ENCODE data around the gene SLC9B2. TPM values are rescaled to one million over a fixed set of nuclear protein-coding genes. Genes with fewer than 3 reads are reported as not detected.

SLC9B2 gene
- total RNA-seq, 1 donor from 2014 or later, result 16.3 TPM

DNA sequence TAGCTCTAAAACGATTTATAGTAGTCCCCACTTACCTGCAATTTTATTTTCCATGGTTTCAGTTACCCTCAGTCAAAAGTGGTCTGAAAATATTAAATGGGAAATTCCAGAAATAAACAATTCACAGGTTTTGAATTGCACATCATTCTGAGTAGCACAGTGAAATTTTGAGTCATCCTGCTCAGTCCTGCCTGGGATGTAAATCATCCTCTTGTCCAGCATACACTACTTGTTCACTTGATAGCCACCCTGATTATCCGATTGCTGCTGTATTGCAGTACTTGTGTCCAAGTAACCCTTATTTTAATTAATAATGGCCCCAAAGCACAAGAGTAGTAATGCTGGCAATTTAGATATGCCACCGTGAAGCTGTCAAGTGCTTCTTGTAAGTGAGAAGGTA is 46.6 kb upstream of the SLC9B2 start:
- Histone ChIP-seq H3K27me3 (ENCODE audit: insufficient read depth, low read length) (no peaks in the 10 kb centered on the region), H3K4me1 (ENCODE audit: insufficient read depth, low read length) (no peaks in the 10 kb centered on the region), H4K20me1 (ENCODE audit: insufficient read depth, low read length) (no peaks in the 10 kb centered on the region), H3K79me2 (ENCODE audit: insufficient read depth, low read length) (no peaks in the 10 kb centered on the region), H3K9me3 (ENCODE audit: insufficient read depth, low read depth, low read length) (no peaks in the 10 kb centered on the region), H3K4me2 (ENCODE audit: low read length) (no peak overlapping the region), H3K27ac (ENCODE audit: low read depth, low read length) (no peak overlapping the region), H3K36me3 (ENCODE audit: insufficient read depth, low read length) (peaks cover 7% of the 10 kb centered on the region), H3K4me3 (ENCODE audit: insufficient read depth, low read depth, low read length) (no peak overlapping the region), H2AFZ (ENCODE audit: low read depth, low read length) (no peak overlapping the region), H3K9ac (ENCODE audit: low read length) (no peak overlapping the region)
- Mint-ChIP-seq H3K9me3 (ENCODE audit: unreplicated experiment) (peaks cover 2% of the 10 kb centered on the region), H3K4me1 (ENCODE audit: low read depth, unreplicated experiment) (peaks cover 13% of the 10 kb centered on the region), H3K27ac (ENCODE audit: unreplicated experiment) (no peak overlapping the region), H3K4me3 (ENCODE audit: unreplicated experiment) (no peak overlapping the region), H3K36me3 (ENCODE audit: low read depth, unreplicated experiment) (peaks cover 2% of the 10 kb centered on the region), H3K27me3 (ENCODE audit: low read depth, unreplicated experiment) (no peaks in the 10 kb centered on the region)
- DNase-seq (ENCODE audit: low read depth), result no peak
- TF ChIP-seq, protein P1, sequence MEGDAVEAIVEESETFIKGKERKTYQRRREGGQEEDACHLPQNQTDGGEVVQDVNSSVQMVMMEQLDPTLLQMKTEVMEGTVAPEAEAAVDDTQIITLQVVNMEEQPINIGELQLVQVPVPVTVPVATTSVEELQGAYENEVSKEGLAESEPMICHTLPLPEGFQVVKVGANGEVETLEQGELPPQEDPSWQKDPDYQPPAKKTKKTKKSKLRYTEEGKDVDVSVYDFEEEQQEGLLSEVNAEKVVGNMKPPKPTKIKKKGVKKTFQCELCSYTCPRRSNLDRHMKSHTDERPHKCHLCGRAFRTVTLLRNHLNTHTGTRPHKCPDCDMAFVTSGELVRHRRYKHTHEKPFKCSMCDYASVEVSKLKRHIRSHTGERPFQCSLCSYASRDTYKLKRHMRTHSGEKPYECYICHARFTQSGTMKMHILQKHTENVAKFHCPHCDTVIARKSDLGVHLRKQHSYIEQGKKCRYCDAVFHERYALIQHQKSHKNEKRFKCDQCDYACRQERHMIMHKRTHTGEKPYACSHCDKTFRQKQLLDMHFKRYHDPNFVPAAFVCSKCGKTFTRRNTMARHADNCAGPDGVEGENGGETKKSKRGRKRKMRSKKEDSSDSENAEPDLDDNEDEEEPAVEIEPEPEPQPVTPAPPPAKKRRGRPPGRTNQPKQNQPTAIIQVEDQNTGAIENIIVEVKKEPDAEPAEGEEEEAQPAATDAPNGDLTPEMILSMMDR (IDR thresholded peaks at IDR 0.05; ENCODE audit: insufficient read depth, low read depth, low read length), result no peak
- TF ChIP-seq EZH2 (IDR thresholded peaks at IDR 0.05; ENCODE audit: insufficient read depth, low read length), result no peak
- FAIRE-seq, result no peak

DNA sequence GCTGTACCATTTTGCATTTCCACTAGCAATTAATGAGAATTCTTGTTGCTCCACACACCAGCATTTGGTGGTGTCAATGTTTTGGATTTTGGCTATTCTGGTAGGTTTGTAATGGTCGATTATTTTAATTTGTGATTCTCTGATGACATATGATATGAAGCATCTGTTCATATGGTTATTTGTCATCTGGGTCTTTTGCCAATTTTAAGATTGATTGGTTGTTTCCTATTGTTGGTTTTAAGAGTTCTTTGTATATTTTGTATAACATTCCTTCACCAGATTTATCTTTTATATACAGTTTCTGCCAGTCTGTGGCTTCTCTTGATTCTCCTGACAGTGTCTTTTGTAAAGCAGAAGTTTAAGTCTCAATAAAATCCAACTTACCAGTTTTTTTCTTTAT is 41.6 kb upstream of the SLC9B2 start:
- Mint-ChIP-seq H3K9me3 (ENCODE audit: unreplicated experiment) (no peaks in the 10 kb centered on the region), H3K4me3 (ENCODE audit: unreplicated experiment) (no peak overlapping the region)
- H3K9me3 ChIP-seq (ENCODE audit: insufficient read depth, low read depth, low read length), result no peaks in the 10 kb centered on the region

DNA sequence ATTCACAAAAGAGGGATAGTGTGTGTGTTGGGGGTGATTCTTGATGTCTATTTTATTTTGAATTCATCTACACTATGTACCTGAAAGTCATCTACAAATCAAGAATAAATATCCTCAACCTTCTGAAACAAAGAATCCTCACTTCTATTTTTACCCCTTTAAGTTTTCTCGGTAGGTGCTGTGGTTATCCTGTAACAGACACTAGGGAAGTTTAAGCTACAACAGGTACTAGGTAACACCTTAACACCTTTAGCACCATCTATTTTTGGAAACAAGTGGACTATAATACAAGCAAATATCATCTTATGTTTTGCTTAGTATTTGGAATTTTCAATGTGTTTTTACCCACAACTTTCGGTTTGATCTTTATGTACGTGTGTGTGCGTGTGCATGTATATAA is 35.0 kb upstream of the SLC9B2 start:
- no peaks in the 10 kb centered on the region for H3K9me3 ChIP-seq (ENCODE audit: insufficient read depth, low read depth, low read length)
- no peak for FAIRE-seq
- H2AFZ ChIP-seq (ENCODE audit: low read depth, low read length), result no peak overlapping the region
- no peaks in the 10 kb centered on the region for H3K4me1 ChIP-seq (ENCODE audit: insufficient read depth, low read length)
- no peak overlapping the region for H3K27ac Mint-ChIP-seq (ENCODE audit: unreplicated experiment)
- H3K79me2 ChIP-seq (ENCODE audit: insufficient read depth, low read length), result no peaks in the 10 kb centered on the region
- no peak overlapping the region for H3K4me2 ChIP-seq (ENCODE audit: low read length)
- H3K4me1 Mint-ChIP-seq (ENCODE audit: low read depth, unreplicated experiment), result no peaks in the 10 kb centered on the region
- no peak overlapping the region for H3K9ac ChIP-seq (ENCODE audit: low read length)
- no peaks in the 10 kb centered on the region for H3K9me3 Mint-ChIP-seq (ENCODE audit: unreplicated experiment)
- H3K27ac ChIP-seq (ENCODE audit: low read depth, low read length), result no peak overlapping the region
- H3K36me3 ChIP-seq (ENCODE audit: insufficient read depth, low read length), result peaks cover 12% of the 10 kb centered on the region
- no peak overlapping the region for H3K4me3 ChIP-seq (ENCODE audit: insufficient read depth, low read depth, low read length)
- no peak overlapping the region for H3K4me3 Mint-ChIP-seq (ENCODE audit: unreplicated experiment)
- no peak for DNase-seq (ENCODE audit: low read depth)
- no peaks in the 10 kb centered on the region for H3K27me3 ChIP-seq (ENCODE audit: insufficient read depth, low read length)
- no peaks in the 10 kb centered on the region for H4K20me1 ChIP-seq (ENCODE audit: insufficient read depth, low read length)
- H3K27me3 Mint-ChIP-seq (ENCODE audit: low read depth, unreplicated experiment), result no peaks in the 10 kb centered on the region
- no peaks in the 10 kb centered on the region for H3K36me3 Mint-ChIP-seq (ENCODE audit: low read depth, unreplicated experiment)
- TF ChIP-seq EZH2 (IDR thresholded peaks at IDR 0.05; ENCODE audit: insufficient read depth, low read length), result no peak
- TF ChIP-seq, protein P1 (IDR thresholded peaks at IDR 0.05; ENCODE audit: insufficient read depth, low read depth, low read length), result no peak

More for the DNA sequence above, 41.6 kb upstream of the SLC9B2 start:
- Histone ChIP-seq H3K4me1 (ENCODE audit: insufficient read depth, low read length) (no peaks in the 10 kb centered on the region), H3K4me3 (ENCODE audit: insufficient read depth, low read depth, low read length) (no peak overlapping the region), H3K36me3 (ENCODE audit: insufficient read depth, low read length) (peaks cover 7% of the 10 kb centered on the region), H3K4me2 (ENCODE audit: low read length) (no peak overlapping the region), H2AFZ (ENCODE audit: low read depth, low read length) (no peak overlapping the region), H3K27ac (ENCODE audit: low read depth, low read length) (no peak overlapping the region), H4K20me1 (ENCODE audit: insufficient read depth, low read length) (no peaks in the 10 kb centered on the region), H3K27me3 (ENCODE audit: insufficient read depth, low read length) (no peaks in the 10 kb centered on the region), H3K79me2 (ENCODE audit: insufficient read depth, low read length) (no peaks in the 10 kb centered on the region), H3K9ac (ENCODE audit: low read length) (no peak overlapping the region)
- TF ChIP-seq, protein P1 (IDR thresholded peaks at IDR 0.05; ENCODE audit: insufficient read depth, low read depth, low read length), result no peak
- TF ChIP-seq EZH2 (IDR thresholded peaks at IDR 0.05; ENCODE audit: insufficient read depth, low read length), result no peak
- DNase-seq (ENCODE audit: low read depth), result peak; percentile 44
- no peak for FAIRE-seq
- peaks cover 4% of the 10 kb centered on the region for H3K4me1 Mint-ChIP-seq (ENCODE audit: low read depth, unreplicated experiment)
- H3K27me3 Mint-ChIP-seq (ENCODE audit: low read depth, unreplicated experiment), result no peaks in the 10 kb centered on the region
- no peak overlapping the region for H3K27ac Mint-ChIP-seq (ENCODE audit: unreplicated experiment)
- H3K36me3 Mint-ChIP-seq (ENCODE audit: low read depth, unreplicated experiment), result no peaks in the 10 kb centered on the region
